HG02840 (cell line): ENCODE measurements around the gene PHF5A.

Source experiments
- ATAC-seq: cut with Tn5 transposase; IDR thresholded peaks from one replicate; pipeline ENCODE4 v1.9.1; 2021; ENCODE audit warnings: mild to moderate bottlenecking, moderate library complexity, moderate number of reproducible peaks; ENCODE audit not compliant: unreplicated experiment, low FRiP score

The PHF5A gene

DNA sequence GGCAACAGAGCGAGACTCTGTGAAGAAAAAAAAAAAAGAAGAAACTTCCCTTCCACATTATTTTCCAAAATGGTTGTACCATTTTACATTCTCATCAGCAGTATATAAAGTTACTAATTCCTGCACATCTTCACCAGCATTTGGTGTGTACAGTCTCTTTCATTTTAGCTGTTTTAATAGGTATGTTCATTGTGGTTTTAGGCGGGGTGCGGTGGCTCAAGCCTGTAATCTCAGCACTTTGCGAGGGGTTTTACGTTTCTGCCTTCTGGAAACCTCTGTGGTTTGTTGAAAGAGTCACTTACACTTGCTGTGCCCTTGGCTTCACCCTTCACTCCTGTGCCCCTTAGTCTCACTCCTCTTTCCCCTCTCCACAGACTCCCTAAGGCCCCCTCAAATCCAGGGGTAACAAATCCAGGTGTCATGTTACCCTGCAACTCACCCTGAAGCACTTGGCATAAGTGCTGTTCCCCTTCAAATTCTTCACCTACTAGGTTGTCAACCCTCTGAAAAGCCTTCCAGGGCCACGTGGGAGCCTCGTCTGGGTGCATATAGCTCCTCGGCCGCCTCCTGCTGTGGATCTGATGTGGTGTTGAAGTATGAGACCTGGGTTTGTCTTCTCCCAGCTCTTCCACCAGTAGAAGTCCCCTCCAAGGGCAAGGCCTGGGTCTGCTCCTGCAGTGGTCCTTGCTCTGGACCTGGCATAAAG lies 42.7 kb downstream of the PHF5A start:
- ATAC-seq, result no peak

DNA sequence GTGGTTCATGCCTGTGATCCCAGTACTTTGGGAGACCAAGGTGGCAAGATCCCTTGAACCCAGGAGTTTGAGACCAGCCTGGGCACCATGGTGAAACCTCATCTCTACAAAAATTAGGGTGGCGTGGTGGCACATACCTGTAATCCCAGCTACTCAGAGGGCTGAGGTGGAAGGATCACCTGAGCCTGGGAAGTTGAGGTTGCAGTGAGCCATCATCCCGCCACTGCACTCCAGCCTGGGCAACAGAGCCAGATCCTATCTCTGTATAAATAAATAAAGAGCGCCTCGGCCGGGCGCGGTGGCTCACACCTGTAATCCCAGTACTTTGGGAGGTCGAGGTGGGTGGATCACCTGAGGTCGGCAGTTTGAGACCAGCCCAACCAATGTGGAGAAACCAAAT lies 49.8 kb downstream of the PHF5A start:
- ATAC-seq, result no peak

DNA sequence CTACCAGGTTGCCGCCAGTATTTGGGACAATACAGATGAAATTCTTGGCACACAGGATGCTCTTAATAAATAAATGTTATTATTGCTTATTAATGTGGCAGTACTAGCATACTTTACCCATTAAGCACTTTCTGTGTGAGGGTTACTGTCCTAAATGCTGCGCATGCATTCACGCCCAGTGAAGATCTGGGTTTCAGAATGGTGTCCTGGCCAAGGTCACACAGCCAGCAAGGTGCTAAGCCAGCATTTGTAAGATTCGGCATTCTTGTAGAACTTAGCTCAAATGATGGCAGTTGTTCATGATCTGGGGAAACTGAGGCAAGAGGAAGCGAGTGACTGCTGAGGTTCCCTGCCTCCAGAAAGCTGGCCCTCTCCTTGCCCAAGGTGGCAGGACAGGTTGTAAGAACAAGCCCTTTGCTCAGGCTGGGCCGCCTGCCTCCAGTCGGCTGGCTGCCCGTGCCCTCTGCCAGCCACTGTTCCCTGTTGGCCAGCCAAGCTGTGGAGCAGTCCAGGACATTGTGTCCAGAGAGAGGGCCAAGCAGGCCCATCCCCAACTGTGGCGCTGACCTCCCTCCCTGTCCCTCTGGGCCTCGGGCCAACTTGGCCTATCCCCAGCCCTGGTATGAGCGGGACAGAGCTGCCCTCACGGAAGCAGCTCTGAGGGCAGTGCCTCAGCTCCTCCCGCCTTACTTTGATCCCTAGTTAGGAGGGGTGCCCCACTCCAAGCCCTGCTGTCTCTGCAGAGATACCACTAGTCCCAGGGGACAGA lies 50.7 kb downstream of the PHF5A start:
- ATAC-seq, result no peak

DNA sequence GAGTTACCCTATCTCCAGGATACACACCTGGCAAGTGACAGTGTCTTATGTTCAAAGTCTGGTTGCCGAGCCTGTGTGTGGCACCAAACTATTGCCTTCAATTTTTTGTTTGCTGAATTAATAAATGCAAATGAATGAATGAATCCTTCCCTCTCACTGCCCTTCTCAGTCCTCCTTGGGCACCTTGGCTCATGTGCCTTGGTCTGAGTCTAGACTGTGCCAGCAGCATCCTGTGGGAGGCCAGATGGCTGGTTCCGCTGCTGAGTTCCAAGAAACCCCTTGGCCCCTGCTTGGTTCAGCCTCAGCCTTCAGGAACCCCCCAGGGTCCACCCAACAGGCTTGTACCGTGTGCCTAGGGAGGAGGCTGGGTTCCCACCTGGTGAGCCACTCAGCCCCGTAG lies 52.9 kb downstream of the PHF5A start:
- ATAC-seq, result no peak

DNA sequence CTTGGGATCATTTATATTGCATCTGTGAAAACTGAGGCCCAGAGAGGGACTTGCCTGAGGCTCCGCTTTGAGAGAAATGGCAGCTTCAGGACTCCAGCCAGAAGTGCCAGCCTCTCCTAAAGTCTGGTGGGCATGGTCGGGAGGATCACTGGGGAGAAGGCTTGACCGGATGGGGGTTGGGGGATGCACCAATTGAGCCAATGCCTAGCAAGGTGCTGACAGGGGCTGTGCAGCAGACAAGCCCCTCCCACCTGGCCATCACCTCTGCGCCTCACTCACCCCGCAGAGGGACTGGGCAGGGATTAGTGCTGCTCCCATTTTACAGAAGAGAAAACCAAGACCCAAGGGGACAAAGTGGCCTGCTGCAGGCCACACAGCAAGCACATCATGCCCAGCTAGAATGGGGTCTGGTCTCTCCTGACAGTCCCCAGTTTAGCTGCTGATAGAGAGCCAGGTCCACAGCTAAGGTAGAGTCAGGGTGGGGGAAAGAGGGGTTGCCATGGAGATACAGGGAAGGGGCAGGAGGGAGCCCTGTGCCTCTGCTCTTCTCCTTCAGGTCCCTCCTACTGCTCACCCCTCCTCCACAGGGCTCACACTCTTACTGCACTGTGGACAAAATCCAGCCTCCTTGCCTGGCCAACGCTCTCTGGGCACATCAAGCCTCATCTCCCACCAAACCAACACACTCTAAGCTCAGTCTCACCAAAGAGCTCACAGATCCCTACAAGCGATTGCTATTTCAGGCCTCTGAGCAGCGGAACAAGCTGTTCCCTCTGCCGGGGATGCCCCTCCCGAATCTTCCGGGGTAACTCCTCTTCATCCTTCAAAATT lies 57.3 kb downstream of the PHF5A start:
- no peak for ATAC-seq

DNA sequence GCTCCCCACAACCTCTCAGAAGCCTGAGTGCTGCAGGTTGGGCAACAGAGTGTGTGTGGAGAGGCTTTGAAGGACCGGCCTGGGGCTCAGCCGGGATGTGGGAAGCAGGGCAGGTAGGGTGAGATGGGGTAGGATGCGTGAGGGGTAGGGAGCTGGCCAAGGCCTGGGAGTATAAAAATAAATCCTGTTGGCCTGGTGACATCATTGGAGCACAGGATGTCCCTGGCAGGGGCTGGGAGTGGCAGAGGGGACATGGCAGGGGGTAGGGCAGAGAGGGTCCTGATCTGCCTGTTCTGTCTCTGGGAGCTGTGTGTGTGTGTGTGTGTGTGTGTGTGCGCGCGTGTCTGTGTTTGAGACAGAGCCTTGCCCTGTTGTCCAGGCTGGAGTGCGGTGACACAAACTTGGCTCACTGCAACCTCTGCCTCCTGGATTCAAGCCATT lies 58.2 kb downstream of the PHF5A start:
- no peak for ATAC-seq
